ENCODE data around the gene PYGL. TPM values are rescaled to one million over a fixed set of nuclear protein-coding genes. Genes with fewer than 3 reads are reported as not detected.

Gene PYGL
- total and polyA plus RNA-seq, 10 of the 15 experiments (the other 5 are each of a cell fraction or from before 2014, with no cell fraction given), result 0.05 to 1.4 (median 0.79) TPM

GRCh38 chr14:50935126-50936015 is 8.9 kb downstream of the PYGL start:
- intact Hi-C loops (cut with micrococcal nuclease; ENCODE audit: unreplicated experiment), result no loop called here

More at GRCh38 chr14:50935126-50936015, 8.9 kb downstream of the PYGL start:
- FAIRE-seq (no peak), DNase-seq (ENCODE audit: low read depth, low spot score) (no peak), ATAC-seq (no peak)
- Histone ChIP-seq H3K9ac (ENCODE audit: control insufficient read depth, insufficient read depth, low read length) (no peak overlapping the region), H3K79me2 (ENCODE audit: control insufficient read depth, insufficient read depth, low read length) (no peaks in the 10 kb centered on the region), H4K20me1 (ENCODE audit: control insufficient read depth, insufficient read depth) (no peaks in the 10 kb centered on the region), H3K27ac (ENCODE audit: control insufficient read depth, insufficient read depth) (no peak overlapping the region), H3K4me1 (ENCODE audit: control insufficient read depth, insufficient read depth, low read length) (no peaks in the 10 kb centered on the region), H3K36me3 (ENCODE audit: control insufficient read depth in 2 of 2, insufficient read depth in 2 of 2, low read length in 1 of 2) (no peaks in the 10 kb centered on the region), H2AFZ (ENCODE audit: control insufficient read depth, low read depth, low read length) (no peak overlapping the region), H3K4me2 (ENCODE audit: control insufficient read depth, insufficient read depth) (no peak overlapping the region), H3K27me3 (replicated peaks in 1 of 2; ENCODE audit: control insufficient read depth in 2 of 2, insufficient read depth in 2 of 2, low read length in 1 of 2) (no peaks in the 10 kb centered on the region; a peak in 1 of 4 replicates), H3K9me3 (replicated peaks; ENCODE audit: control insufficient read depth, insufficient read depth, low read length) (no peaks in the 10 kb centered on the region), H3K4me3 (no peak overlapping the region)
- BruUV-seq (replicated peaks), result no TSS peak
- WGBS (ENCODE audit: insufficient coverage, insufficient replicate concordance, low lambda C conversion rate, missing lambda C conversion rate), result 55% methylated on average over 5 of the region's 5 CpGs
- in situ Hi-C loops (cut with MboI), result no loop called here
- ChIA-PET CTCF (interaction anchor here (1.1 to 1.3 kb wide), 2 partner anchors 9 to 29 kb away, joined by 3 read pairs; no protein-coding TSS in a partner anchor), POLR2A (no interaction called here), RAD21 (ENCODE audit: unreplicated experiment) (no interaction called here), SMC1A (ENCODE audit: uncharacterized antibody, unreplicated experiment) (interaction anchor here (1.2 kb wide), 1 partner anchor 10 kb away, joined by 3 read pairs; no protein-coding TSS in a partner anchor)
- TF ChIP-seq HSF1 (IDR thresholded peaks at IDR 0.05; ENCODE audit: low read depth, low read length), result no peak
- TF ChIP-seq RELB (IDR thresholded peaks at IDR 0.05; ENCODE audit: low read depth), result no peak
